Glutamatergic neuron (in vitro differentiated cells): ENCODE measurements around the gene BACH1. TPM values are rescaled to one million over a fixed set of nuclear protein-coding genes. Genes with fewer than 3 reads are reported as not detected.
"Not testable (repeated sequence)": the region's sequence is repeated elsewhere in the genome, so short reads cannot be mapped to it uniquely, and the experiment has no call there.

Experiments
- DNase-seq: peaks from one replicate; pipeline ENCODE4 v3.0.0; 2022
- H3K27ac Mint-ChIP-seq: one replicate; pipeline ENCODE4 v1.8.0; 2020; ENCODE audit warnings: mild to moderate bottlenecking, mixed read lengths, inconsistent platforms; ENCODE audit not compliant: unreplicated experiment
- H3K27me3 Mint-ChIP-seq: one replicate; pipeline ENCODE4 v1.8.0; 2020; ENCODE audit warnings: mild to moderate bottlenecking, moderate library complexity, mixed read lengths, inconsistent platforms; ENCODE audit not compliant: unreplicated experiment
- H3K36me3 Mint-ChIP-seq: one replicate; pipeline ENCODE4 v1.8.0; 2020; ENCODE audit warnings: mild to moderate bottlenecking, mixed read lengths, inconsistent platforms; ENCODE audit not compliant: unreplicated experiment
- H3K4me1 Mint-ChIP-seq: one replicate; pipeline ENCODE4 v1.8.0; 2020; ENCODE audit warnings: mild to moderate bottlenecking, low read depth, mixed read lengths, inconsistent platforms; ENCODE audit not compliant: unreplicated experiment
- H3K4me3 Mint-ChIP-seq: one replicate; pipeline ENCODE4 v1.8.0; 2020; ENCODE audit warnings: mild to moderate bottlenecking, mixed read lengths, inconsistent platforms; ENCODE audit not compliant: unreplicated experiment
- H3K9me3 Mint-ChIP-seq: one replicate; pipeline ENCODE4 v1.8.0; 2020; ENCODE audit warnings: mild to moderate bottlenecking, moderate library complexity, mixed read lengths, inconsistent platforms; ENCODE audit not compliant: unreplicated experiment
- total RNA-seq: library from RNA; stranded (reverse); fragmentation: NEBNext Ultra II Directional; extraction: Animal tissue kit (Norgen Biotek cat#: 25700); gene quantifications from one replicate; pipeline ENCODE4 v1.2.1, GENCODE V29; 2021; ENCODE audit not compliant: unreplicated experiment
- TF ChIP-seq, protein P1 (sequence below): fragments of 200-600 bp; sonication (generic); IDR thresholded peaks from one replicate; pipeline ENCODE4 v1.5.0; 2021; ENCODE audit not compliant: partially characterized antibody, unreplicated experiment

The BACH1 gene
- total RNA-seq, 1 donor from 2014 or later: 78.8 TPM

GRCh38 chr21:29279558-29279957 lies 19.2 kb upstream of the BACH1 start:
- DNase-seq: no peak
- TF ChIP-seq, protein P1, sequence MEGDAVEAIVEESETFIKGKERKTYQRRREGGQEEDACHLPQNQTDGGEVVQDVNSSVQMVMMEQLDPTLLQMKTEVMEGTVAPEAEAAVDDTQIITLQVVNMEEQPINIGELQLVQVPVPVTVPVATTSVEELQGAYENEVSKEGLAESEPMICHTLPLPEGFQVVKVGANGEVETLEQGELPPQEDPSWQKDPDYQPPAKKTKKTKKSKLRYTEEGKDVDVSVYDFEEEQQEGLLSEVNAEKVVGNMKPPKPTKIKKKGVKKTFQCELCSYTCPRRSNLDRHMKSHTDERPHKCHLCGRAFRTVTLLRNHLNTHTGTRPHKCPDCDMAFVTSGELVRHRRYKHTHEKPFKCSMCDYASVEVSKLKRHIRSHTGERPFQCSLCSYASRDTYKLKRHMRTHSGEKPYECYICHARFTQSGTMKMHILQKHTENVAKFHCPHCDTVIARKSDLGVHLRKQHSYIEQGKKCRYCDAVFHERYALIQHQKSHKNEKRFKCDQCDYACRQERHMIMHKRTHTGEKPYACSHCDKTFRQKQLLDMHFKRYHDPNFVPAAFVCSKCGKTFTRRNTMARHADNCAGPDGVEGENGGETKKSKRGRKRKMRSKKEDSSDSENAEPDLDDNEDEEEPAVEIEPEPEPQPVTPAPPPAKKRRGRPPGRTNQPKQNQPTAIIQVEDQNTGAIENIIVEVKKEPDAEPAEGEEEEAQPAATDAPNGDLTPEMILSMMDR: no peak
- no peak overlapping the region for H3K4me3 Mint-ChIP-seq
- H3K9me3 Mint-ChIP-seq: no peaks in the 10 kb centered on the region
- H3K27ac Mint-ChIP-seq: no peak overlapping the region
- H3K36me3 Mint-ChIP-seq: no peaks in the 10 kb centered on the region
- H3K27me3 Mint-ChIP-seq: peaks cover 3% of the 10 kb centered on the region
- H3K4me1 Mint-ChIP-seq: no peaks in the 10 kb centered on the region

- not testable (repeated sequence) for DNase-seq, H3K27me3 Mint-ChIP-seq, H3K9me3 Mint-ChIP-seq, H3K4me1 Mint-ChIP-seq, H3K36me3 Mint-ChIP-seq, H3K4me3 Mint-ChIP-seq, H3K27ac Mint-ChIP-seq
Observed at GRCh38 chr21:29281801-29282200, 16.9 kb upstream of the BACH1 start.

DNA sequence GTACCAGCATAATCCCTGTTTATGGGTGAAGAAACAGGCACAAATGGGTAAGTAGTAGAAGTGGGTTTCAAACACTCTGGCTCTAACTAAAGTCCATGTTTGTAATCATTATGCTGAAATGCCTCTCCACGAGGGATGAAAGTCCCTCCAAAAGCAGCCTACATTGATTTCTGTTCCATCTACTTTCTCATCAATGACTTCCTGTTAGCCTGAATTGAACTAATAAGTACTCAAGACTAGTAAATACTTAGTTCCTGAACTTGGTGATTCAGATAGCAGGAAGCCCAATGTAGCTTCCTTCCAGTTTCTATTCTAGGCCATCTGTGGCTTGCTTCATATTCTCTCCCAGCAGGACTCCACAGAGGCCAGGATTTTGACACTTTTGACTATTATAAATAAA lies 11.3 kb upstream of the BACH1 start:
- H3K36me3 Mint-ChIP-seq: no peaks in the 10 kb centered on the region

GRCh38 chr21:29288239-29288638 lies 10.5 kb upstream of the BACH1 start:
- Mint-ChIP-seq H3K9me3 (no peaks in the 10 kb centered on the region), H3K36me3 (no peaks in the 10 kb centered on the region), H3K27ac (no peak overlapping the region), H3K27me3 (peaks cover 2% of the 10 kb centered on the region), H3K4me1 (no peaks in the 10 kb centered on the region), H3K4me3 (no peak overlapping the region)
- TF ChIP-seq, protein P1: no peak
- no peak for DNase-seq

More for the DNA sequence above, 11.3 kb upstream of the BACH1 start:
- Mint-ChIP-seq H3K9me3 (no peaks in the 10 kb centered on the region), H3K27ac (no peak overlapping the region), H3K27me3 (no peaks in the 10 kb centered on the region), H3K4me1 (no peaks in the 10 kb centered on the region), H3K4me3 (no peak overlapping the region)
- DNase-seq: no peak
- TF ChIP-seq, protein P1: no peak

GRCh38 chr21:29289317-29289716 lies 9.4 kb upstream of the BACH1 start:
- no peaks in the 10 kb centered on the region for H3K36me3 Mint-ChIP-seq
- H3K9me3 Mint-ChIP-seq: no peaks in the 10 kb centered on the region
- TF ChIP-seq, protein P1: no peak
- no peak for DNase-seq
- H3K4me3 Mint-ChIP-seq: no peak overlapping the region
- no peak overlapping the region for H3K27ac Mint-ChIP-seq
- no peaks in the 10 kb centered on the region for H3K4me1 Mint-ChIP-seq
- H3K27me3 Mint-ChIP-seq: peaks cover 3% of the 10 kb centered on the region

DNA sequence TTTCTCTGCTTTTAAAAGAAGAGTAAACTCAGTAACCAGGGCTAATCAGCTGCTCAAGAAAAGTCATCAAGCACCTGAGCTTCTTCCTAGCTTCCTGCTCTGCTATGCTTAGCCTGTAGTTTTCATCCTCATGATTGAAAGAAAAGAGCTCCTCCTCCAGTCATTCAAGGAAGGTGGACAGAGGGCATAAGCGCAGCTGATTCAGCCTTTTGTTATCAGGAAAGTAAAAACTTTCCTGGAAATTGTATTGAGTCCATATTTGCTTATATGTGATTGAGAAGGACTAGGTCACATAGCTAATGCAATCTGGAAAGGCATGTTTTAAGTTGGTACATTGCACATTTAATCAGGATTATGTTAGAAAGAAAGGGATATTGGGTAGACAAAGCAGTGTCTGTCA lies 8.5 kb upstream of the BACH1 start:
- Mint-ChIP-seq H3K27me3 (peaks cover 4% of the 10 kb centered on the region), H3K9me3 (no peaks in the 10 kb centered on the region), H3K36me3 (no peaks in the 10 kb centered on the region)

More for the DNA sequence above, 8.5 kb upstream of the BACH1 start:
- DNase-seq: no peak
- Mint-ChIP-seq H3K4me1 (no peaks in the 10 kb centered on the region), H3K4me3 (no peak overlapping the region), H3K27ac (no peak overlapping the region)
- TF ChIP-seq, protein P1: no peak
